NCI-H2171 treated with DMSO at 0.1 percent for 48 hours (cell line): ENCODE data around the gene PRR14.

ENCODE experiments used
- DNase-seq: peaks from one replicate; lab custom pipeline; 2025; lab: John Stamatoyannopoulos, UW

The PRR14 gene

GRCh38 chr16:30659507-30660423 is 9.0 kb downstream of the PRR14 start:
- no peak for DNase-seq

- no peak for DNase-seq
Observed at GRCh38 chr16:30660424-30661261, 9.9 kb downstream of the PRR14 start.

GRCh38 chr16:30662449-30662848 is 11.7 kb downstream of the PRR14 start:
- no peak for DNase-seq

- DNase-seq = no peak
Observed at GRCh38 chr16:30663038-30663437, 12.3 kb downstream of the PRR14 start.

- DNase-seq = no peak
Observed at GRCh38 chr16:30663820-30664219, 13.1 kb downstream of the PRR14 start.

- no peak for DNase-seq
Observed at GRCh38 chr16:30664616-30665109, 13.9 kb downstream of the PRR14 start.

- no peak for DNase-seq
Observed at GRCh38 chr16:30665155-30665829, 14.5 kb downstream of the PRR14 start.

GRCh38 chr16:30665830-30666190 is 15.1 kb downstream of the PRR14 start:
- no peak for DNase-seq

- DNase-seq = no peak
Observed at GRCh38 chr16:30666681-30667080, 15.9 kb downstream of the PRR14 start.

- DNase-seq = no peak
Observed at GRCh38 chr16:30667361-30667905, 16.7 kb downstream of the PRR14 start.

GRCh38 chr16:30668393-30668792 is 17.6 kb downstream of the PRR14 start:
- DNase-seq = no peak

GRCh38 chr16:30669026-30669902 is 18.5 kb downstream of the PRR14 start:
- no peak for DNase-seq

- DNase-seq = no peak
Observed at GRCh38 chr16:30669903-30670824, 19.4 kb downstream of the PRR14 start.

- no peak for DNase-seq
Observed at GRCh38 chr16:30675143-30675542, 24.4 kb downstream of the PRR14 start.

GRCh38 chr16:30677931-30678585 is 27.3 kb downstream of the PRR14 start:
- DNase-seq = no peak

GRCh38 chr16:30678586-30678970 is 27.8 kb downstream of the PRR14 start:
- no peak for DNase-seq

- DNase-seq = no peak
Observed at GRCh38 chr16:30680326-30680725, 29.6 kb downstream of the PRR14 start.

- no peak for DNase-seq
Observed at GRCh38 chr16:30688701-30689100, 37.9 kb downstream of the PRR14 start.

- DNase-seq = no peak
Observed at GRCh38 chr16:30691907-30692306, 41.1 kb downstream of the PRR14 start.
